Measurements from ENCODE around the gene RUNX1. TPM values are rescaled to one million over a fixed set of nuclear protein-coding genes. Genes with fewer than 3 reads are reported as not detected.

The RUNX1 gene
- total and polyA plus RNA-seq, 2 of the 13 experiments (the other 11 are each of a cell fraction or from before 2014, with no cell fraction given), result 5.4 to 6.4 TPM

DNA sequence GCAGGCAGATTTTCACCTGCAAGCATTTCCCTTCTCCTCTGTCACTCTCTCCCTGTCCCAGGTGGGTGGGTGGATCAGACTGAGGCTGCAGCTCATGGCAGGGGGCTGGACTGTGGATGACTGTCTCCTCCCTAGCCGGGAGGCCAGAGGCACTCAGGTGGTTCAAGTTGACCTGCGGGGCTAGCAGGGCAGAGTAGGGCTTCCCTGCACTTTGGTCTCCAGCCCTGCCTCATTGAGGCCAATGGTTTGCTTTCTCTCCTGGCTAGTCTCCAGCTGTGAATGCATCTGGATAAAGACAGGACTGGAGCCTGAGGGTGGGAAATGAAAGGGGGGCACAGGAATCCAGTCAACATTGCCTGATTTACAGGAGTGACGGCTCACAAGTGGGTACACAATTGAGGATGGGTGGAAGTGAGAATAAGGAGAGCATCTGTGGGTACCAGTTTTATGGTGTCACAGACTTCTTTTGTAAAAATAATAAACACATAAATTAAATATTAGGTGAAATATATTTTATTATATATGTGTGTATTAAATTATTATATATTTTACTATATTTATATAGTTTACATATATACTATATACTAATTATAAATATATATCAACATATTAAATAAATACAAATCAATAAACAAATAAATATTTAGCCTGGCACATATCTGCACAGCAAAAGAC lies 25.6 kb downstream of the RUNX1 start (continued):
- peak; percentile 15; the same call in 1 of the 2 replicates for TF ChIP-seq AHDC1 (CRISPR knock-in tag; IDR thresholded peaks at IDR 0.05; ENCODE audit: borderline replicate concordance)
- TF ChIP-seq ARID4A (CRISPR knock-in tag; IDR thresholded peaks at IDR 0.05; ENCODE audit: borderline replicate concordance), result peak; percentile 17; the same call in 1 of the 2 replicates
- TF ChIP-seq HNF4A (CRISPR knock-in tag; IDR thresholded peaks at IDR 0.05), result peak; percentile 97
- TF ChIP-seq ESRRA (CRISPR knock-in tag; IDR thresholded peaks at IDR 0.05; ENCODE audit: low read depth), result peak; percentile 45; the same call in 1 of the 2 replicates
- TF ChIP-seq, protein P1, sequence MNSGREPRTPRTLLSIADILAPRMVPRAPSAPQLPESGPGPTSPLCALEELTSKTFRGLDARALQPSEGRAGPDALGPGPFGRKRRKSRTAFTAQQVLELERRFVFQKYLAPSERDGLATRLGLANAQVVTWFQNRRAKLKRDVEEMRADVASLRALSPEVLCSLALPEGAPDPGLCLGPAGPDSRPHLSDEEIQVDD (CRISPR knock-in tag; IDR thresholded peaks at IDR 0.05; ENCODE audit: borderline replicate concordance), result no peak
- TF ChIP-seq TAF1 (CRISPR knock-in tag; IDR thresholded peaks at IDR 0.05), result 0 out of 2 replicates have a peak, but pooled peaks have one; percentile 18
- no peak for TF ChIP-seq GZF1 (CRISPR knock-in tag; IDR thresholded peaks at IDR 0.05)
- peak; percentile 84; the same call in 1 of the 2 replicates for TF ChIP-seq ZNF609 (CRISPR knock-in tag; IDR thresholded peaks at IDR 0.05; ENCODE audit: borderline replicate concordance)
- peak; percentile 95 for TF ChIP-seq ZNF644 (CRISPR knock-in tag; IDR thresholded peaks at IDR 0.05; ENCODE audit: low read depth)
- TF ChIP-seq, protein P2, sequence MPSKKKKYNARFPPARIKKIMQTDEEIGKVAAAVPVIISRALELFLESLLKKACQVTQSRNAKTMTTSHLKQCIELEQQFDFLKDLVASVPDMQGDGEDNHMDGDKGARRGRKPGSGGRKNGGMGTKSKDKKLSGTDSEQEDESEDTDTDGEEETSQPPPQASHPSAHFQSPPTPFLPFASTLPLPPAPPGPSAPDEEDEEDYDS (CRISPR knock-in tag; IDR thresholded peaks at IDR 0.05), result peak; percentile 45; the same call in 1 of the 2 replicates
- no peak for TF ChIP-seq LCORL (IDR thresholded peaks at IDR 0.05)
- TF ChIP-seq LCORL (CRISPR knock-in tag; IDR thresholded peaks at IDR 0.05), result peak; percentile 76

Data from HepG2 (cell line).